GM21528 (cell line): ENCODE measurements around the gene CWF19L1.

Experiments used
- ATAC-seq: cut with Tn5 transposase; IDR thresholded peaks from one replicate; pipeline ENCODE4 v1.9.1; 2021; ENCODE audit warnings: mild to moderate bottlenecking, moderate library complexity; ENCODE audit not compliant: unreplicated experiment, low FRiP score

The CWF19L1 gene

DNA sequence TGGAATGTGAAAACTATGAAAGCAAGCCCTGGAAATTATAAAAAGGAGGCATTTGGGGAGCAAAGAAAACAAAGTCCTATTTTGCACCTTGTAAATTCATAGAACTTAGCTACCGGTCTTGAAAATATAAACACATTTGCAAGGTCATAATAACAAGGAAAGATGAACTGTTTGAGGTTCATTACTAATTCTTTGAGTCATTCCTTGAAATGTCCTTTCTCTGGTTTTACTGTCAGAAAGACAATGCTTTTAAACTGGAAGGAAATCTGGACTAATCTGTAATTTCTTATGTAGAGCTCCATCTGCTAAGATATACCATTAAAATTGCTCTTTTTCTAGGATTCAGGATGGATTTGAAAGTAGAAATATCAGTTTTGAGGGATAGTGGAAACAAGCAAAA lies 83.0 kb downstream of the CWF19L1 start:
- ATAC-seq, result no peak

DNA sequence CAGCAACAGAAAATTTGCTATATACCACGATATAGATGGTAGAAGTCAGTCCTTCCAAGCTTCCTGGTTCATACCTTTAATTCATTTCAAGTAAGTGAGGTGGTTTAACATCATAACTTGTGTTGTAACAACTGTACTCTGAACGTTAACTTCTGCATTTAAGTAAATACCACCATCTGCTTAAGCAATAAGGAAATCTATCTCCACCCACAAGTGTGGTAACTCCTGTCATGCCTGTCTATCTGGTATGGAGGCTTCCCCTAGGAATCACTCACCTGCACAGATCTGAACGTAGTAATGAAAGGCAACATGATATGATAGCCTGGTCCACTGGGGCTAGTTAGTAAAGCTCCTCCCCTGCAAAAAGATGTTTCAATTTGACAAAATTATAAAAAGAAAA lies 84.0 kb downstream of the CWF19L1 start:
- no peak for ATAC-seq

- ATAC-seq, result no peak
Measured at GRCh38 chr10:100182908-100183307, 84.5 kb downstream of the CWF19L1 start.
